GM23338 (cell line): Measurements from ENCODE around the gene SPATS2. TPM values are rescaled to one million over a fixed set of nuclear protein-coding genes. Genes with fewer than 3 reads are reported as not detected.

Experiments
- ATAC-seq: fragments of 200-7000 bp; cut with Tn5 transposase; 3 replicates; pipeline ENCODE4 v1.9.1; 2020
- DNase-seq: peaks from one replicate; pipeline ENCODE4 v3.0.0-alpha.2; 2015; ENCODE audit warnings: low spot score
- H2AFZ ChIP-seq: fragments of 200-600 bp; sonication (generic); 2 replicates; pipeline ENCODE4 v1.8.0; 2016; ENCODE audit warnings: antibody characterized with exemption, mild to moderate bottlenecking, moderate library complexity
- H3F3A ChIP-seq: fragments of 200-600 bp; sonication (generic); replicated peaks from 2 replicates; pipeline ENCODE4 v1.8.0; 2017; ENCODE audit warnings: antibody characterized with exemption, mixed run types, low read depth
- H3K27ac ChIP-seq: fragments of 200-600 bp; sonication (generic); 2 replicates; pipeline ENCODE4 v1.6.1; 2016; ENCODE audit warnings: low read depth
- H3K27me3 ChIP-seq: fragments of 200-600 bp; sonication (generic); 2 replicates; pipeline ENCODE4 v1.8.0; 2016; ENCODE audit warnings: mild to moderate bottlenecking, mixed run types, moderate library complexity; ENCODE audit not compliant: insufficient read depth
- H3K36me3 ChIP-seq: fragments of 200-600 bp; sonication (generic); 2 replicates; pipeline ENCODE4 v1.8.0; 2016; ENCODE audit warnings: mild to moderate bottlenecking; ENCODE audit not compliant: insufficient read depth
- H3K4me1 ChIP-seq: fragments of 200-600 bp; sonication (generic); 2 replicates; pipeline ENCODE4 v1.8.0; 2016; ENCODE audit warnings: mild to moderate bottlenecking, moderate library complexity; ENCODE audit not compliant: insufficient read depth
- H3K4me2 ChIP-seq: fragments of 200-600 bp; sonication (generic); 2 replicates; pipeline ENCODE4 v1.7.1; 2017; ENCODE audit warnings: mixed run types
- H3K4me3 ChIP-seq: fragments of 200-600 bp; sonication (generic); 2 replicates; pipeline ENCODE4 v1.6.1; 2016; ENCODE audit warnings: mixed run types
- H3K79me2 ChIP-seq: fragments of 200-600 bp; sonication (generic); replicated peaks from 2 replicates; pipeline ENCODE4 v1.8.0; 2017; ENCODE audit warnings: mild to moderate bottlenecking; ENCODE audit not compliant: insufficient read depth
- H3K9me2 ChIP-seq: fragments of 200-600 bp; sonication (generic); 2 replicates; pipeline ENCODE4 v1.8.0; 2017; ENCODE audit not compliant: insufficient read depth
- H4K20me1 ChIP-seq: fragments of 200-600 bp; sonication (generic); replicated peaks from 2 replicates; pipeline ENCODE4 v1.8.0; 2017; ENCODE audit warnings: mild to moderate bottlenecking; ENCODE audit not compliant: insufficient read depth
- H3K27ac Mint-ChIP-seq: 2 replicates; pipeline ENCODE4 v1.8.0; 2020; ENCODE audit warnings: inconsistent platforms, mild to moderate bottlenecking, moderate library complexity, mixed read lengths
- H3K27me3 Mint-ChIP-seq: 3 replicates; pipeline ENCODE4 v1.8.0; 2022; ENCODE audit warnings: low read depth, mild to moderate bottlenecking, moderate library complexity, mixed read lengths, inconsistent platforms; ENCODE audit not compliant: insufficient read depth, poor library complexity
- H3K36me3 Mint-ChIP-seq: 3 replicates; pipeline ENCODE4 v1.8.0; 2021; ENCODE audit warnings: low read depth, mild to moderate bottlenecking, inconsistent platforms, moderate library complexity, mixed read lengths
- H3K4me1 Mint-ChIP-seq: 3 replicates; pipeline ENCODE4 v1.8.0; 2020; ENCODE audit warnings: mild to moderate bottlenecking, inconsistent platforms, mixed read lengths
- H3K4me3 Mint-ChIP-seq: 3 replicates; pipeline ENCODE4 v1.8.0; 2021; ENCODE audit warnings: moderate library complexity, mild to moderate bottlenecking, inconsistent platforms, mixed read lengths
- H3K9me3 Mint-ChIP-seq: 3 replicates; pipeline ENCODE4 v1.8.0; 2020; ENCODE audit warnings: moderate library complexity, mild to moderate bottlenecking, inconsistent platforms, mixed read lengths
- CREB1 ChIP-seq: fragments of 250-450 bp; sonication (Bioruptor Pico); IDR thresholded peaks from 2 replicates; pipeline ENCODE4 v1.5.0; 2020; ENCODE audit warnings: low read depth, mild to moderate bottlenecking, moderate library complexity
- EZH2 ChIP-seq: fragments of 200-600 bp; sonication (generic); IDR thresholded peaks from one replicate; pipeline ENCODE4 v1.8.0; 2017; ENCODE audit warnings: antibody characterized with exemption, mild to moderate bottlenecking, low read depth; ENCODE audit not compliant: unreplicated experiment
- EZH2phosphoT487 ChIP-seq: fragments of 200-600 bp; sonication (generic); IDR thresholded peaks from one replicate; pipeline ENCODE4 v1.8.1; 2018; ENCODE audit warnings: antibody characterized with exemption; ENCODE audit not compliant: unreplicated experiment
- JUNB ChIP-seq: IDR thresholded peaks from one replicate; pipeline ENCODE4 v1.6.1; 2016; ENCODE audit warnings: antibody characterized with exemption; ENCODE audit not compliant: unreplicated experiment
- NANOG ChIP-seq: IDR thresholded peaks from 2 replicates; pipeline ENCODE4 v1.6.1; 2016; ENCODE audit warnings: antibody characterized with exemption, borderline replicate concordance
- POLR2AphosphoS5 ChIP-seq: IDR thresholded peaks from 2 replicates; pipeline ENCODE4 v1.6.1; 2016; ENCODE audit warnings: antibody characterized with exemption, low read depth
- REST ChIP-seq: IDR thresholded peaks from one replicate; pipeline ENCODE4 v1.6.1; 2018; ENCODE audit warnings: antibody characterized with exemption; ENCODE audit not compliant: unreplicated experiment
- STAT1 ChIP-seq: IDR thresholded peaks from one replicate; pipeline ENCODE4 v1.6.1; 2016; ENCODE audit warnings: antibody characterized with exemption; ENCODE audit not compliant: unreplicated experiment
- ZNF114 ChIP-seq: fragments of 250-450 bp; sonication (Bioruptor Pico); IDR thresholded peaks from 2 replicates; pipeline ENCODE4 v1.5.0; 2020; ENCODE audit warnings: mild to moderate bottlenecking, moderate library complexity
- ZNF331 ChIP-seq: fragments of 250-450 bp; sonication (Bioruptor Pico); IDR thresholded peaks from 2 replicates; pipeline ENCODE4 v1.5.0; 2020; ENCODE audit warnings: low read depth, mild to moderate bottlenecking, moderate library complexity
- ZNF462 ChIP-seq: fragments of 250-450 bp; sonication (Bioruptor Pico); IDR thresholded peaks from 2 replicates; pipeline ENCODE4 v1.5.0; 2020; ENCODE audit warnings: mild to moderate bottlenecking, moderate library complexity
- polyA plus RNA-seq: library from polyadenylated mRNA; unstranded; fragments of >200 nt; fragmentation: Nextera tagmentation; extraction: Ambion mirVana; gene quantifications from 2 replicates; pipeline ENCODE4 v1.2.1, GENCODE V29; 2016
- total RNA-seq: library from RNA; depleted of rRNA; stranded (reverse); fragments of >200 nt; shearing (Covaris generic); gene quantifications from 2 replicates; pipeline ENCODE4 v1.2.3, GENCODE V29; 2014

Gene SPATS2
- total and polyA plus RNA-seq, 2 experiments from 2014 or later = 20.6 to 61.0 TPM

- TF ChIP-seq ZNF462 (CRISPR knock-in tag) (no peak), CREB1 (CRISPR knock-in tag) (no peak)
Observed at GRCh38 chr12:49552014-49552413, 184.8 kb downstream of the SPATS2 start (continued).

GRCh38 chr12:49552425-49552824 lies 185.2 kb downstream of the SPATS2 start:
- H3K9me3 Mint-ChIP-seq = no peaks in the 10 kb centered on the region
- H3K27ac ChIP-seq = no peak overlapping the region
- no peak overlapping the region for H3K4me3 ChIP-seq
- H3K9me2 ChIP-seq = no peaks in the 10 kb centered on the region
- no peak for ATAC-seq
- no peaks in the 10 kb centered on the region for H3K36me3 ChIP-seq
- no peak overlapping the region for H3K4me2 ChIP-seq
- H3F3A ChIP-seq = no peaks in the 10 kb centered on the region
- H3K27ac Mint-ChIP-seq = no peak overlapping the region
- peaks cover 2% of the 10 kb centered on the region; the same call in 2 of the 3 replicates for H3K36me3 Mint-ChIP-seq
- no peaks in the 10 kb centered on the region for H4K20me1 ChIP-seq
- no peak overlapping the region for H3K4me3 Mint-ChIP-seq
- no peaks in the 10 kb centered on the region for H3K79me2 ChIP-seq
- DNase-seq = no peak
- H3K27me3 Mint-ChIP-seq = peaks cover 45% of the 10 kb centered on the region
- peaks cover 6% of the 10 kb centered on the region; the same call in 1 of the 3 replicates for H3K4me1 Mint-ChIP-seq
- no peaks in the 10 kb centered on the region; the same call in 1 of the 2 replicates for H3K4me1 ChIP-seq
- TF ChIP-seq ZNF114 (CRISPR knock-in tag) (no peak), STAT1 (no peak), REST (no peak), ZNF331 (CRISPR knock-in tag) (no peak), NANOG (no peak), POLR2AphosphoS5 (no peak), EZH2 (no peak), EZH2phosphoT487 (no peak), JUNB (no peak), CREB1 (CRISPR knock-in tag) (no peak)
- no peak overlapping the region for H2AFZ ChIP-seq
- H3K27me3 ChIP-seq = peaks cover 56% of the 10 kb centered on the region
